Caco-2 (cell line): ENCODE data around the gene PNLIP. TPM values are rescaled to one million over a fixed set of nuclear protein-coding genes. Genes with fewer than 3 reads are reported as not detected.

Source experiments
- BruUV-seq: library from RNA; stranded (reverse); fragments of 400-500 nt; replicated peaks from 2 replicates; lab custom pipeline; 2021; lab: Mats Ljungman, UMichigan
- CTCF ChIA-PET: fragments of 300-600 bp; sonication (Branson Sonifier 250); formaldehyde crosslinking; loops from one replicate; lab custom pipeline; 2022; ENCODE audit warnings: antibody characterized with exemption; lab: Charles Lee
- POLR2A ChIA-PET: fragments of 300-600 bp; sonication (Branson Sonifier 250); formaldehyde crosslinking; loops from one replicate; lab custom pipeline; 2022; ENCODE audit warnings: antibody characterized with exemption; lab: Charles Lee
- DNase-seq, 2 experiments: peaks; one replicate each; pipeline versions ENCODE4 v3.0.0 to v3.0.0-alpha.2; 2020 to 2022
- H3K27me3 ChIP-seq: replicated peaks from 2 replicates; pipeline ENCODE4 v1.6.0; 2011; ENCODE audit warnings: low read length; ENCODE audit not compliant: control insufficient read depth, insufficient read depth
- H3K36me3 ChIP-seq: 2 replicates; pipeline ENCODE4 v1.5.1; 2011; ENCODE audit warnings: low read length; ENCODE audit not compliant: control insufficient read depth, insufficient read depth
- H3K4me1 ChIP-seq: fragments of 250-450 bp; sonication (Bioruptor Pico); 2 replicates; pipeline ENCODE4 v1.5.1; 2020; ENCODE audit warnings: mild to moderate bottlenecking
- H3K4me3 ChIP-seq: 2 replicates; pipeline ENCODE4 v1.5.1; 2011; ENCODE audit warnings: low read depth, mild to moderate bottlenecking, control low read depth, low read length
- H3K9me3 ChIP-seq: fragments of 250-450 bp; sonication (Bioruptor Pico); 2 replicates; pipeline ENCODE4 v1.5.1; 2020; ENCODE audit warnings: mild to moderate bottlenecking, moderate library complexity
- H3K27ac Mint-ChIP-seq: one replicate; pipeline ENCODE4 v1.8.0; 2022; ENCODE audit warnings: mixed read lengths; ENCODE audit not compliant: unreplicated experiment
- H3K27me3 Mint-ChIP-seq: one replicate; pipeline ENCODE4 v1.8.0; 2022; ENCODE audit warnings: mixed read lengths; ENCODE audit not compliant: insufficient read depth, unreplicated experiment
- H3K36me3 Mint-ChIP-seq: one replicate; pipeline ENCODE4 v1.8.0; 2022; ENCODE audit warnings: mild to moderate bottlenecking, mixed read lengths; ENCODE audit not compliant: insufficient read depth, unreplicated experiment
- H3K4me1 Mint-ChIP-seq: one replicate; pipeline ENCODE4 v1.8.0; 2022; ENCODE audit warnings: low read depth, mixed read lengths; ENCODE audit not compliant: unreplicated experiment
- H3K4me3 Mint-ChIP-seq: one replicate; pipeline ENCODE4 v1.8.0; 2022; ENCODE audit warnings: mild to moderate bottlenecking, moderate library complexity, mixed read lengths; ENCODE audit not compliant: unreplicated experiment
- H3K9me3 Mint-ChIP-seq: one replicate; pipeline ENCODE4 v1.8.0; 2022; ENCODE audit warnings: mixed read lengths; ENCODE audit not compliant: unreplicated experiment
- CTCF ChIP-seq, 2 experiments: fragments of 200-600 bp in 1 of 2; IDR thresholded peaks; 1 replicate in 1 of 2; 2 replicates in 1 of 2; pipeline versions ENCODE4 v1.5.1 to v1.8.0; 2011 to 2022; ENCODE audit warnings: antibody characterized with exemption in 1 of 2, control low read depth in 1 of 2, inconsistent platforms in 1 of 2, low read depth in 1 of 2, low read length in 1 of 2, mild to moderate bottlenecking in 1 of 2, moderate library complexity in 1 of 2; ENCODE audit not compliant: insufficient read depth in 1 of 2, severe bottlenecking in 1 of 2, unreplicated experiment in 1 of 2
- intact Hi-C: fragments of 100-400 bp; cut with micrococcal nuclease; formaldehyde crosslinking; loops from one replicate; pipeline ENCODE4 v1.10.0; 2022; ENCODE audit not compliant: unreplicated experiment
- total RNA-seq: library from RNA; stranded (reverse); gene quantifications from 2 replicates; pipeline ENCODE4 v1.2.3, GENCODE V29; 2022

The PNLIP gene
- total RNA-seq, 1 experiment from 2014 or later, result not detected

GRCh38 chr10:116593139-116593740 is 47.5 kb downstream of the PNLIP start:
- Mint-ChIP-seq H3K4me1 (peaks cover 8% of the 10 kb centered on the region), H3K36me3 (no peaks in the 10 kb centered on the region), H3K9me3 (no peaks in the 10 kb centered on the region), H3K4me3 (no peak overlapping the region), H3K27ac (no peak overlapping the region), H3K27me3 (no peaks in the 10 kb centered on the region)
- no TSS peak for BruUV-seq
- peaks cover 16% of the 10 kb centered on the region; the same call in 1 of the 2 replicates for H3K4me1 ChIP-seq
- no peak for TF ChIP-seq CTCF (IDR thresholded peaks at IDR 0.05; ENCODE audit: insufficient read depth in 1 of 2, low read depth in 1 of 2, low read length in 1 of 2, severe bottlenecking in 1 of 2, unreplicated experiment in 1 of 2)
- no peaks in the 10 kb centered on the region for H3K36me3 ChIP-seq
- H3K27me3 ChIP-seq, result no peaks in the 10 kb centered on the region
- intact Hi-C loops, result no loop called here
- CTCF ChIA-PET, result interaction anchor here (0.5 kb wide), 1 partner anchor 193 kb away, joined by 3 read pairs; no protein-coding TSS in a partner anchor
- POLR2A ChIA-PET, result no interaction called here
- H3K4me3 ChIP-seq, result no peak overlapping the region
- H3K9me3 ChIP-seq, result no peaks in the 10 kb centered on the region
- no peak for DNase-seq

DNA sequence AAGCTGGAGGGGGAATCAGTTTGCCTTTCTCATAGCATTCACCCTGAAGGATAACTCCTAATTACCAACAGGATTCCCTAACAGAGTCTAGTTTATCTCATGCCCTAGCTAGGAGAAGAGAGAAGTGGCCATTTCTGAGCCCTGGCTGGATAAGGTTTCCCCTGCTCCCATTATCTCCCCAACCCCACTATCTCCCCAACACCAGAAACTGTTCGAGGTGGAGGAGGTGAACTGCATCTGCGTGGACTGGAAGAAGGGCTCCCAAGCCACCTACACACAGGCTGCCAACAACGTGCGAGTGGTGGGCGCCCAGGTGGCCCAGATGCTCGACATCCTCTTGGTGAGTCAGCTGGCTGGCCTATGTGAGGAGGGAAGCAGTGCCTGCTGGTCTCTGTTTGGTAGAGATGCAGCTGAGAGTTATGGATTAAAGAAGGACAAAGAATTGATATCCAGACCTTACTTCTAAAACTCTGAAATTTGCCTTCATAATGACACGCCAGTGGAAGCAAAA is 48.8 kb downstream of the PNLIP start:
- Mint-ChIP-seq H3K27ac (no peak overlapping the region), H3K4me1 (peaks cover 8% of the 10 kb centered on the region), H3K4me3 (no peak overlapping the region), H3K9me3 (no peaks in the 10 kb centered on the region), H3K27me3 (no peaks in the 10 kb centered on the region), H3K36me3 (no peaks in the 10 kb centered on the region)
- intact Hi-C loops, result no loop called here
- Histone ChIP-seq H3K4me1 (peaks cover 14% of the 10 kb centered on the region; the same call in 1 of the 2 replicates), H3K9me3 (no peaks in the 10 kb centered on the region), H3K4me3 (no peak overlapping the region), H3K27me3 (no peaks in the 10 kb centered on the region), H3K36me3 (no peaks in the 10 kb centered on the region)
- no peak for TF ChIP-seq CTCF (IDR thresholded peaks at IDR 0.05; ENCODE audit: insufficient read depth in 1 of 2, low read depth in 1 of 2, low read length in 1 of 2, severe bottlenecking in 1 of 2, unreplicated experiment in 1 of 2)
- no TSS peak for BruUV-seq
- ChIA-PET CTCF (no interaction called here), POLR2A (no interaction called here)
- DNase-seq, result no peak

DNA sequence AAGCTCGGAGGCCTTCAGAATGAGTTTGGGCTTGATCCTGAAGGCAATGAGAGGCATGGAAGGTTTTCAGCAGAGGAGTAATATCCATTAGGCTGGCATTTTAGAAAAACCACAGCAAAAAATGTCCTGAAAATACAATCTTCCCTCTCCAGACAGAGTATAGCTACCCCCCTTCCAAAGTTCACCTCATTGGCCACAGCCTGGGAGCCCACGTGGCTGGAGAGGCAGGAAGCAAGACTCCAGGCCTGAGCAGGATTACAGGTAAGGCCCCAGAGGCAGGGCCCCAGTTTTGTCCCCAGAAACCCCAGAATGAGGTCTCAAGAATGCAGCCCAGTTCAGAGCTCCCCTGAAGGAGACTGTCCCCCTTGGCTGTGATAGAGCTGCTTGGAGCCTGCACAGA is 50.3 kb downstream of the PNLIP start:
- Mint-ChIP-seq H3K27me3 (no peaks in the 10 kb centered on the region), H3K9me3 (no peaks in the 10 kb centered on the region), H3K27ac (no peak overlapping the region), H3K4me3 (no peak overlapping the region), H3K36me3 (no peaks in the 10 kb centered on the region), H3K4me1 (no peaks in the 10 kb centered on the region)
- no TSS peak for BruUV-seq
- no peaks in the 10 kb centered on the region for H3K27me3 ChIP-seq
- CTCF ChIA-PET, result no interaction called here
- H3K9me3 ChIP-seq, result no peaks in the 10 kb centered on the region
- intact Hi-C loops, result no loop called here
- DNase-seq, result no peak
- no peak overlapping the region for H3K4me3 ChIP-seq
- H3K36me3 ChIP-seq, result no peaks in the 10 kb centered on the region
- 0 out of 2 replicates have a peak, but pooled peaks cover under 1% of the 10 kb centered on the region for H3K4me1 ChIP-seq
- no peak for TF ChIP-seq CTCF (IDR thresholded peaks at IDR 0.05; ENCODE audit: insufficient read depth in 1 of 2, low read depth in 1 of 2, low read length in 1 of 2, severe bottlenecking in 1 of 2, unreplicated experiment in 1 of 2)
- POLR2A ChIA-PET, result no interaction called here
